GM21786 (cell line): ENCODE measurements around the gene PCGF3.
A peak's percentile ranks its signal among the peaks of the same experiment; 100 is the strongest.
"Not testable (repeated sequence)": the region's sequence is repeated elsewhere in the genome, so short reads cannot be mapped to it uniquely, and the experiment has no call there.

Source experiments
- ATAC-seq: cut with Tn5 transposase; IDR thresholded peaks from one replicate; pipeline ENCODE4 v1.9.1; 2021; ENCODE audit not compliant: unreplicated experiment

Gene PCGF3

DNA sequence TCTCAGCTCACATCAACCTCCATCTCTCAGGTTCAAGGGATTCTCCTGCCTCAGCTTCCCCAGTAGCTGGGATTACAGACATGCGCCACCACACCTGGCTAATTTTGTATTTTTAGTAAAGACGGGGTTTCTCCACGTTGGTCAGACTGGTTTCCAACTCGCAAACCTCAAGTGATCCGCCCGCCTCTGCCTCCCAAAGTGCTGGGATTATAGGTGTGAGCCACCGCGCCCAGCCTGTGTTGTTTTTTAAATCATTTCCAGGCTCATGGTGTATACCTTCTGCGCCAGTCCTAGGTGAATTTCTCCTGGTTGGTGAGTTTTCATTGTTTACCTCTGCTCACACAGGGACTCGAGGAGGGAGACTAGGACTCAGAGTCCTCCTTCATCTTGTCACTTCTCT is 74.6 kb downstream of the PCGF3 start:
- not testable (repeated sequence) for ATAC-seq

DNA sequence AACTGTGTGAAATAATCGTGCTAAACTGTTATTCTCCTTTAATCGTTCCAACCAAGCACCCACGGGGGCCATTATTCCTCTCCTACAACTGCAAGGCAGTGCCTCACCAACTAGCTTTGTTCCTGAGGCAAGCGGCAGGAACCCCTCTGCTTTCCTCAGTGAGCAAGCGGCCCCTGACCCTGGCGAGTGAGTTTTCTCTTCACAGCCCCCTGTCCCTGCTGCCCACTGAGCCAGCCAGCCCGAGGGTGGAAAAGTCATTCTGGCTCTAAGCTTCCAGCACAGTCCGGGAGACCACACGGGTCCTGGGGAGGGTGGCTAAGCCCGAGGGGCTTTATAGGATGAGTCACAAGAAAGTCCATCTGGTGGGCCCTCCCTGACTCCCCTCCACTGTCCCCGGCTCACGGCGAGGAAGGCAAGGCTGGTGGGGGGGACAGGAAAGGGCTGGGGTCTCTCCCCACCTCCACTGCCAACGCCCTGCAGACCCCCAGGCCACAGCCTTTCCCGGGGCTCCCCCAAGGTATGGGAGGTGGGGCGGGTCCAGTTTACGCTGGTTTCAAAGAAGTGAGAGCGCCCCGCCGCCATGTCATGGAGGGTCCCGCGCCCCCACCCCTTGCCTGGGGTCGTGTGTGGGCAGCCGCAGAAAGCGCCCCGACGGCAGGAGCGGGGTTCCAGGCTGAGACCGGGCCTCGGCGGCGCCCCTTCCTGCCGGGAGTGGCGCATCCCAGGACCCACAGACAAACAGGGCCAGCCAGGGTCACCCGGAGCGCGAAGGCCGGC is 75.3 kb downstream of the PCGF3 start:
- ATAC-seq = no peak

- peak; percentile 95 for ATAC-seq
These were observed 76.0 kb downstream of the PCGF3 start for GRCh38 chr4:781493-782216.

- ATAC-seq = no peak
These were observed 79.0 kb downstream of the PCGF3 start for GRCh38 chr4:784401-785331.

- no peak for ATAC-seq
These were observed 79.9 kb downstream of the PCGF3 start for GRCh38 chr4:785332-786073.

GRCh38 chr4:786074-786741 is 80.6 kb downstream of the PCGF3 start:
- ATAC-seq = no peak

- no peak for ATAC-seq
These were observed 81.2 kb downstream of the PCGF3 start for GRCh38 chr4:786861-787300.

- no peak for ATAC-seq
These were observed 81.9 kb downstream of the PCGF3 start for GRCh38 chr4:787561-787981.

DNA sequence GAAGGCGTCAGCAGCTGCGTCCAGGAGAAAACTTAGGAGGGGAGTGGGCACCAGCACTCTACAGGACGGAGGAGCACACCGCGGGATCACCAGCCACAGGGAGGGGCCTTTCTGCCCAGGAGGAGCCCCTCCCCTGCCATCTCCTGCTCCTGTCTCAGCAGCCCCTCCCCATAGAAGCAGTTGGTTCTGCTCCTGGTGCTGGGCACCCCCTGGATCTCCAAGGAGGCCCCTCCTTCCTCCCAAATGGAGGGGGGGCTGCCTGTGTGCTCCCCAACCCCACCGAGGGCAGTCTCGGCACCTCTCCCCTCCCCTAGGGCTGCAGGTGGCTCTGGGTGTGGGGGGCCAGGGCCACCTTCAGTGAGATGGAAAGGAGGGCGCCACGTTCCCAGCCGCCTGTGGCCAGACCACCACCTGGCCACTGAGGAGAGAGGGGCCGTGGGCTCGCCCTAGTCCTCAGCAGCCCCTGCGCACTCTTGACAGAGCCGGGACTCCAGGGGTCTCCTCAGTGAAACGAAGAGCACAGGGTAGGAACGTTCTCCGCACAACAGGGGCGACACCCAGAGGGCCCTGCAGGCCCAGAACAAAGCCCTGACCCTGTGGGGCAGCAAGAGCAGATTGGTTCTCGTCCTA is 82.5 kb downstream of the PCGF3 start:
- ATAC-seq = no peak

DNA sequence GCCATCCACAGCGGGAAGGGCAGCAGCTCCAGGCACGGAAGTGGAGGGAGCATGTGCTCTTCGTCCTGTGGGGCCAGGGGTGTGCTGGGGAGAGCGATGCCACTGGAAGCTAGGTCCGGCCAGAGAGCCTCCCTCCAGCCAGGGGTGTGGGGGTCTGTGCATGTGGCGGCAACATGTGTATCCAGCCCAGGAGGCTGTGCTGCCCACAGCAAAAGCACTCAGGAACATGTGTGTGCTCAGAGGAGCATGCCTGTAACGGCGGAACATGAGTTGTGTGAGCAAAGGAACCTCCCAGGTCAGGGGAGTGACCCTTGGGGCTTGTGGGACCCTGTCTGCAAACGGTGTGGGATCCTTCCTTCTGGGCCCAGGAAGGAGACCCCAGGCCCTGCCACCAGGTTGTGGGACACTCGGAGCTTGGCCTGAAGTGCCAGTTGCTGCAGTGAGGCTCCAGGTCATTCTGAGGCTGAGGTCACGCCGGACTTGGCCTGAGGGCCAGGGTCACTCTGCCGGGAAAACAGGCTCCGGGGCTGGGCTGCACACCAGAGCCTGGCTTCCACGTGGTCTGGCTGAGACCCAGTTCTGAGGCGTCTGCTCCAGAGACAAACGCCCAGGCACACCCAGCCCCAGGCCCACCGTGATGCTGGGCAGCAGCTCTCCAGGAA is 83.1 kb downstream of the PCGF3 start:
- ATAC-seq = no peak

GRCh38 chr4:789571-790465 is 84.2 kb downstream of the PCGF3 start:
- no peak for ATAC-seq

GRCh38 chr4:790466-790820 is 84.8 kb downstream of the PCGF3 start:
- ATAC-seq = no peak

GRCh38 chr4:791252-791897 is 85.7 kb downstream of the PCGF3 start:
- no peak for ATAC-seq

- no peak for ATAC-seq
These were observed 86.4 kb downstream of the PCGF3 start for GRCh38 chr4:791898-792625.

GRCh38 chr4:792626-793092 is 87.0 kb downstream of the PCGF3 start:
- no peak for ATAC-seq

DNA sequence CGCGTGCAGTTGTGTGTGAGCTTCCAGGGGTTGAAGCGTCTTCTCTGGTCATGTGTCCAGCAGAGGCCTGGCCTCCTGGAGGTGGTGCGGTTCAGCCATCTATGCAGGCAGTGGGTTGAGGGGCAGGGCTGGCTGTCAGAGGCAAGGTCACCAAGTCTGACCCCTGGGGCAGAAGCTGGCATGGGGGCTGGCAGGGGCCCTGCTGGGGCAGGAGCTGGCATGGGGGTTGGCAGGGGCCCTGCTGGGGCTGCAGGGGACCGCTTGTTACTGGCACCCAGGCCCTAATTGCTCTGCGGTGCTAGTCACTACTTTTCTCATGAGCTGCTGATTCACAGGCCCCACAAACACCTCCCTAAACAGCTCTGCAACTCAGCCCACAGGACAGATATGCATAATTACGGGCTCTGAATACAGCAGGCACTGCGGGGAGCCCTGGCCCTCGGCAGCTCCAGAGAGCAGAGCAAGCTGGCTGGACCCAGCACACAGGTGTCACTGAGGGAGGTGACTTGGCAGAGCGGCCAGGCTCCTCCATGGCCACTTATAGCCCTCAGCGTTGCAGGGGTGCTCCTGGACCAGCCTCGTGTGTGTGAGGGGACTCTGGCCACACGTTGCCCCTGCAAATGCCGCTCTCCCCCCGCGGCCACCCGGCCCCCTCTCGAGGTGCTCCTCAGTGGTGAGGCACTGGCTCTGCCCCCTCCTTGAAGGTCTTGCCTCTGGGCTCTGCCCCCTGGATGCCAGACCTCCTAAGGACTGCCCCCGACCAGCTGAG is 87.6 kb downstream of the PCGF3 start:
- no peak for ATAC-seq
